IMR-90 (cell line): ENCODE data around the gene ZFP36L2. TPM values are rescaled to one million over a fixed set of nuclear protein-coding genes. Genes with fewer than 3 reads are reported as not detected.

Experiments
- ATAC-seq: fragments of 200-7000 bp; cut with Tn5 transposase; 2 replicates; pipeline ENCODE4 v1.9.1; 2020; ENCODE audit warnings: low read depth, mild to moderate bottlenecking, moderate library complexity
- BruUV-seq: library from RNA; stranded (reverse); fragments of 400-500 nt; replicated peaks from 2 replicates; lab custom pipeline; 2021; lab: Mats Ljungman, UMichigan
- CTCF ChIA-PET: fragments of 300-600 bp; formaldehyde crosslinking; extraction: SDS; loops from one replicate; lab custom pipeline; 2021; ENCODE audit warnings: antibody characterized with exemption; lab: Yijun Ruan, JAX
- POLR2A ChIA-PET: fragments of 300-600 bp; sonication (Branson Sonifier 250); formaldehyde crosslinking; loops from one replicate; lab custom pipeline; 2022; ENCODE audit warnings: antibody characterized with exemption; ENCODE audit not compliant: unreplicated experiment; lab: Charles Lee
- DNase-seq: peaks from one replicate; pipeline ENCODE4 v3.0.0; 2013
- H2AFZ ChIP-seq: replicated peaks from 2 replicates; pipeline ENCODE3; 2013; ENCODE audit warnings: low read length, mild to moderate bottlenecking; ENCODE audit not compliant: poor library complexity
- H2AK5ac ChIP-seq: 2 replicates; pipeline ENCODE4 v1.6.1; 2013; ENCODE audit warnings: low read depth, low read length, inconsistent platforms
- H2AK9ac ChIP-seq: replicated peaks from 2 replicates; pipeline ENCODE3; 2013; ENCODE audit warnings: mild to moderate bottlenecking, low read depth, low read length, moderate library complexity; ENCODE audit not compliant: poor library complexity
- H2BK120ac ChIP-seq: 2 replicates; pipeline ENCODE4 v1.6.1; 2013; ENCODE audit warnings: low read depth, low read length, inconsistent platforms
- H2BK15ac ChIP-seq: 3 replicates; pipeline ENCODE4 v1.6.1; 2013; ENCODE audit warnings: low read depth, low read length, inconsistent platforms
- H2BK20ac ChIP-seq: 2 replicates; pipeline ENCODE4 v1.6.1; 2013; ENCODE audit warnings: low read depth, mild to moderate bottlenecking, inconsistent platforms, low read length, moderate library complexity
- H2BK5ac ChIP-seq: 2 replicates; pipeline ENCODE4 v1.6.1; 2013; ENCODE audit warnings: mild to moderate bottlenecking, low read depth, low read length, inconsistent platforms; ENCODE audit not compliant: poor library complexity, severe bottlenecking
- H3K14ac ChIP-seq: replicated peaks from 2 replicates; pipeline ENCODE4 v1.6.1; 2013; ENCODE audit warnings: low read depth, low read length, inconsistent platforms
- H3K18ac ChIP-seq: 2 replicates; pipeline ENCODE4 v1.6.1; 2013; ENCODE audit warnings: low read depth, low read length, control low read depth
- H3K23ac ChIP-seq: 2 replicates; pipeline ENCODE4 v1.6.1; 2013; ENCODE audit warnings: low read depth, low read length, inconsistent platforms
- H3K27ac ChIP-seq: 2 replicates; pipeline ENCODE4 v1.5.1; 2013; ENCODE audit warnings: mild to moderate bottlenecking, control low read depth, low read length; ENCODE audit not compliant: insufficient read depth
- H3K27me3 ChIP-seq: 2 replicates; pipeline ENCODE4 v1.6.1; 2013; ENCODE audit warnings: low read length; ENCODE audit not compliant: control insufficient read depth, insufficient read depth
- H3K36me3 ChIP-seq: 2 replicates; pipeline ENCODE4 v1.6.1; 2013; ENCODE audit warnings: low read length, mixed read lengths; ENCODE audit not compliant: control insufficient read depth, insufficient read depth
- H3K4ac ChIP-seq: 2 replicates; pipeline ENCODE4 v1.6.1; 2013; ENCODE audit warnings: low read depth, low read length, inconsistent platforms
- H3K4me1 ChIP-seq: 2 replicates; pipeline ENCODE4 v1.6.1; 2013; ENCODE audit warnings: low read length, mixed read lengths; ENCODE audit not compliant: control insufficient read depth, insufficient read depth
- H3K4me2 ChIP-seq: 2 replicates; pipeline ENCODE4 v1.6.1; 2013; ENCODE audit warnings: low read depth, mild to moderate bottlenecking, control low read depth, low read length, moderate library complexity
- H3K4me3 ChIP-seq: 2 replicates; pipeline ENCODE4 v1.5.1; 2013; ENCODE audit warnings: low read depth, mild to moderate bottlenecking, control low read depth, low read length, moderate library complexity; ENCODE audit not compliant: insufficient read depth
- H3K56ac ChIP-seq: 2 replicates; pipeline ENCODE4 v1.6.1; 2013; ENCODE audit warnings: low read length, inconsistent platforms; ENCODE audit not compliant: insufficient read depth; ENCODE audit errors: extremely low read depth
- H3K79me1 ChIP-seq, 2 experiments: 2 replicates each; pipeline ENCODE4 v1.6.1; 2013; ENCODE audit warnings: low read length in 2 of 2, inconsistent platforms in 1 of 2, low read depth in 1 of 2
- H3K9ac ChIP-seq: 2 replicates; pipeline ENCODE4 v1.6.1; 2013; ENCODE audit warnings: low read depth, low read length, control low read depth
- H3K9me1 ChIP-seq: 2 replicates; pipeline ENCODE4 v1.6.1; 2013; ENCODE audit warnings: low read length, inconsistent platforms; ENCODE audit not compliant: insufficient read depth
- H3K9me3 ChIP-seq: 2 replicates; pipeline ENCODE4 v1.6.1; 2013; ENCODE audit warnings: low read length; ENCODE audit not compliant: control insufficient read depth, insufficient read depth
- H4K20me1 ChIP-seq: 2 replicates; pipeline ENCODE4 v1.6.1; 2013; ENCODE audit warnings: low read length, inconsistent platforms; ENCODE audit not compliant: insufficient read depth
- H4K5ac ChIP-seq: 2 replicates; pipeline ENCODE4 v1.6.1; 2013; ENCODE audit warnings: mild to moderate bottlenecking, low read depth, low read length, control low read depth
- H4K8ac ChIP-seq, 2 experiments: 2 replicates each; pipeline ENCODE4 v1.6.1; 2013; ENCODE audit warnings: low read depth in 2 of 2, low read length in 2 of 2, control low read depth in 1 of 2, inconsistent platforms in 1 of 2
- H4K91ac ChIP-seq: 2 replicates; pipeline ENCODE4 v1.6.1; 2013; ENCODE audit warnings: low read depth, low read length, inconsistent platforms; ENCODE audit not compliant: insufficient read depth
- BHLHE40 ChIP-seq: fragments of 150-350 bp; IDR thresholded peaks from 2 replicates; pipeline ENCODE4 v1.6.1; 2016; ENCODE audit warnings: mild to moderate bottlenecking, low read depth, low read length
- CEBPB ChIP-seq: IDR thresholded peaks from 2 replicates; pipeline ENCODE4 v1.6.1; 2012; ENCODE audit warnings: low read depth, low read length, improper control_type of control experiment
- CHD1 ChIP-seq: IDR thresholded peaks from 2 replicates; pipeline ENCODE4 v1.6.1; 2012; ENCODE audit warnings: low read depth, low read length, improper control_type of control experiment
- ELK1 ChIP-seq: fragments of 150-350 bp; IDR thresholded peaks from 2 replicates; pipeline ENCODE4 v1.6.1; 2016; ENCODE audit warnings: low read depth, mild to moderate bottlenecking, low read length, moderate library complexity, borderline replicate concordance
- MAFK ChIP-seq: IDR thresholded peaks from 2 replicates; pipeline ENCODE4 v1.6.1; 2012; ENCODE audit warnings: low read depth, low read length, improper control_type of control experiment
- RAD21 ChIP-seq: IDR thresholded peaks from 2 replicates; pipeline ENCODE4 v1.6.1; 2012; ENCODE audit warnings: low read length, improper control_type of control experiment
- RCOR1 ChIP-seq: IDR thresholded peaks from 2 replicates; pipeline ENCODE4 v1.6.1; 2012; ENCODE audit warnings: mild to moderate bottlenecking, low read length, improper control_type of control experiment; ENCODE audit not compliant: insufficient replicate concordance
- RFX5 ChIP-seq: IDR thresholded peaks from 2 replicates; pipeline ENCODE4 v1.8.0; 2012; ENCODE audit warnings: low read depth, mild to moderate bottlenecking, low read length, moderate library complexity
- WGBS, 2 experiments: methylation state at CpG; one replicate each; pipeline versions ENCODE4 v1.1.5 to v1.1.7; 2013; ENCODE audit warnings: missing lambda C conversion rate in 2 of 2; ENCODE audit not compliant: insufficient read length in 1 of 2; ENCODE audit errors: extremely low coverage in 2 of 2; 5-methylcytosine and 5-hydroxymethylcytosine counted together
- dilution Hi-C: fragments of 300-500 bp; cut with HindIII; formaldehyde crosslinking; loops from one replicate; pipeline ENCODE4 v1.14.3; 2018; ENCODE audit warnings: low sequenced_read_pairs; ENCODE audit not compliant: unreplicated experiment
- in situ Hi-C: fragments of 300-500 bp; cut with MboI; formaldehyde crosslinking; loops from 3 replicates; pipeline ENCODE4 v1.14.3; 2019; ENCODE audit warnings: low sequenced_read_pairs, inconsistent platforms, mixed read lengths
- intact Hi-C: fragments of 100-400 bp; cut with micrococcal nuclease; formaldehyde crosslinking; loops from 2 replicates; pipeline ENCODE4 v1.10.0; 2022
- polyA plus RNA-seq, 3 experiments: library from polyadenylated mRNA; depleted of rRNA; stranded (reverse); fragments of >200 nt; gene quantifications; 2 replicates each; pipeline ENCODE4 v1.2.3, GENCODE V29; 2012; ENCODE audit warnings: low replicate concordance in 1 of 3
- total RNA-seq: library from RNA; depleted of rRNA; stranded (reverse); fragments of >200 nt; gene quantifications from 2 replicates; pipeline ENCODE4 v1.2.3, GENCODE V29; 2012

ZFP36L2 gene
- total and polyA plus RNA-seq, 2 of the 4 experiments (the other 2 are of a cell fraction): 1.8 to 20.1 TPM

GRCh38 chr2:43214253-43214652, 12.2 kb downstream of the ZFP36L2 start:
- dilution Hi-C loops (no loop called here), intact Hi-C loops (no loop called here), in situ Hi-C loops (no loop called here)
- DNase-seq (no peak), ATAC-seq (no peak)
- H3K27me3 ChIP-seq: no peaks in the 10 kb centered on the region
- H3K79me1 ChIP-seq: peaks cover 6 to 18% of the 10 kb centered on the region in 2 experiments
- no peak overlapping the region; the same call in 1 of the 2 replicates for H2AK5ac ChIP-seq
- no peak overlapping the region for H3K4me2 ChIP-seq
- 96% methylated on average over 4 of the region's 5 CpGs; no CpG with 5 or more reads in 1 of the 2 experiments for WGBS, 2 experiments
- H4K8ac ChIP-seq: no peak overlapping the region
- H2AK9ac ChIP-seq: no peak overlapping the region
- H3K18ac ChIP-seq: no peak overlapping the region
- ChIA-PET POLR2A (no interaction called here), CTCF (no interaction called here)
- no peak overlapping the region for H2BK20ac ChIP-seq
- peaks cover 22% of the 10 kb centered on the region for H3K4me1 ChIP-seq
- H3K27ac ChIP-seq: no peak overlapping the region
- H2BK15ac ChIP-seq: no peak overlapping the region
- H2BK5ac ChIP-seq: no peak overlapping the region
- no peak overlapping the region for H3K4ac ChIP-seq
- no peak overlapping the region for H4K91ac ChIP-seq
- H3K14ac ChIP-seq: no peak overlapping the region
- peaks cover 19% of the 10 kb centered on the region for H3K9me1 ChIP-seq
- H2BK120ac ChIP-seq: no peak overlapping the region
- TF ChIP-seq MAFK (no peak), CEBPB (no peak), CHD1 (no peak), RFX5 (no peak), RCOR1 (no peak), BHLHE40 (no peak), ELK1 (no peak), RAD21 (no peak)
- H3K9ac ChIP-seq: no peak overlapping the region
- no peaks in the 10 kb centered on the region for H4K20me1 ChIP-seq
- H3K9me3 ChIP-seq: no peaks in the 10 kb centered on the region
- H2AFZ ChIP-seq: no peak overlapping the region
- BruUV-seq: no TSS peak
- H4K5ac ChIP-seq: no peak overlapping the region
- no peak overlapping the region for H3K23ac ChIP-seq
- H3K36me3 ChIP-seq: no peaks in the 10 kb centered on the region
- H3K56ac ChIP-seq: no peak overlapping the region
- H3K4me3 ChIP-seq: no peak overlapping the region
